ENCODE measurements around the gene IKZF5. TPM values are rescaled to one million over a fixed set of nuclear protein-coding genes. Genes with fewer than 3 reads are reported as not detected.

The IKZF5 gene, protein sequence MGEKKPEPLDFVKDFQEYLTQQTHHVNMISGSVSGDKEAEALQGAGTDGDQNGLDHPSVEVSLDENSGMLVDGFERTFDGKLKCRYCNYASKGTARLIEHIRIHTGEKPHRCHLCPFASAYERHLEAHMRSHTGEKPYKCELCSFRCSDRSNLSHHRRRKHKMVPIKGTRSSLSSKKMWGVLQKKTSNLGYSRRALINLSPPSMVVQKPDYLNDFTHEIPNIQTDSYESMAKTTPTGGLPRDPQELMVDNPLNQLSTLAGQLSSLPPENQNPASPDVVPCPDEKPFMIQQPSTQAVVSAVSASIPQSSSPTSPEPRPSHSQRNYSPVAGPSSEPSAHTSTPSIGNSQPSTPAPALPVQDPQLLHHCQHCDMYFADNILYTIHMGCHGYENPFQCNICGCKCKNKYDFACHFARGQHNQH
- total RNA-seq (2014; rRNA removed) = 3.5 and 4.5 TPM in 2 replicates
- polyA plus RNA-seq (2012) = 3.4 TPM

DNA sequence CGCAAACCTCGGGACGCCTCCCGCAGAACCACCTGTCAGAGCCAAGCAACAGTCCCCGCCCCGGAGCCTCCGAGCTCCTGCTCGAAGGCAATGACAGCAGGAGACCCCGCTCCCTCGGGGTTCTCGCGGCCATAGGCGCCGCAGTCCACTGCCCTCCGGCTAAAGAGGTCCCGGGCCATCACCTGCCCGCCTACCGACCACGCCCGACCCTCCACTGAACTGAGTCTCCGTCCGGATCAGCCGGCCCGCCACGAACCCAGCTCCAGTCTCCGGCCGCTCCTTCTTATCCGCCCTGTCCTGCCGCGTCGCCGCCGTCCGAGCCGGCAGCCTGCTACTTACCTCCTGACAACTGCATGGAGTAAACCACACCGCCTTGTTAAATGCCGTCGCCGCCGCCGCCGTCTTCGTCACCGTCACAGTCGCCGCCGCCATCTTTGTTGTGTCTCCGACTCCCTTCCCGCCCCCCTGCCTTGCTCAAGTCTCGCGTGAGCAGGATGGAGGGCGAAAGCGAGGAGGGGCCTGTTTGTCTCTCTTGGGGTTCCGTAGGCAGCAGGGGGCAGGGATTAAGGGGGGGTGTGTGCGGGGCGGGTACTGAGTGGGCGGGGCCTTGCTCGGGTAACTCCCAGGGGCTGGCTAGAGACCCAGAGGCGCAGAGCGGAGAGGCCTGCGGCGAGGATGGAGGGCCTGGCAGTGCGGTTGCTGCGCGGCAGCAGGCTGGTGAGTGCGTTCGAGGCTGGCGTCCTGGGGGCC, at the start of gene IKZF5, which contains the start of gene ACADSB:
TSS of gene IKZF5 (minus strand) at position 441 of the 750 bp plus-strand sequence. CDS start 10,170 bp downstream, outside the sequence.
TSS of gene ACADSB (plus strand) at position 652 of the 750 bp plus-strand sequence. CDS start at position 676, 24 bp downstream.
- peak; percentile 97 for DNase-seq (ENCODE audit: low read depth)

DNA sequence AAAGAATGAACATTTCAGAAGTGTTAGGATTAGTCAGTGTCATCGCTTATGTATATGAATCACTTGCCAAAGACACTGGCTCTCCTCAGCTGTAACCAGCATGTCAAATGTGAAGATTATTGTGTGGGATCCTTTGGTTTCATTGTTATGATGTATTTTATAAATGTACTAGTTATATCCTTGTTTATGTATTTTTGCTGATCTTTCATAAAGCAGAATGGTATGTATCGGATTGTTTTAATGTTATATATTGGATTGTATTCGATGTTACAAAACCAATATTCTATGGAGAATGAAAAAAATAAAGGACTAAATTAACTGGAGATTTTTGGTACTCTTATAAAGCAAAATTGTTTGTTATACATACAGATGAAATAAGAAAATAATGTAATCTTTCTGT, 49.4 kb upstream of the IKZF5 start:
- DNase-seq (ENCODE audit: low read depth) = no peak

DNA sequence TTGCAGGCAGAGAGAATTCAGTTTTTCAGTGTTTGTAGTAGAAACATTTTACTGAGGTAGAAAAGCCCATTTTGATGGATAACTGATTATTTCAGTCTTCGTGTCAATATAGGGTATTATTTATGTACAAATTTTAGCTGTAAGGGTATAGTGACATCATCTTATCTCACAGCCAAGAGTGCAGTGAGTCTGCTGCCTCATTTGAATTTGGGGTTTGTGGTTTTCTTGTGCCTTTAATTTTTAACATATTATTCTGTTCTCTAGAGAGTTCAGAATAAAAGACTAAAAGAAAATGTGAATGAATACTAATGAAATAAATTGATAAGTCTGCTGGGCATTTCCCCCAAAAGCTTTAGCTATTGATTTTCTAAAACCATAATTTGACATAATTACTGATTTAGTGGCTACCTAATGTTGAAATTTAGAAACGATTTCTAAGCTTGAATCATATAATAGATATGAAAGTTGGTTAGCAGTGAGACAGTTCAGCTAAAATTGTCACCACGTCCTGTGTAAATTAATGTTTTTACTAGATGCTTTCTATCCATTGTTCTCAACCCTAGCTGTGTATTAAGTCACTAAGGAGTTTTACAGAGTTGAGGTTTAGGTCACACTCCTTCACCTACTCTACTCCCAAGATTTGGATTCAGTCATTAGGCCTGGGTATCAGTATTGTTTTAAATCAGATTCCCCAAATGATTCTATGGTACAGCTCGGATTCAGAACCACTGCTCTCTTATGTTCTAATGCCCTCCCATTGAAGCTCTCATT, 37.6 kb upstream of the IKZF5 start:
- DNase-seq (ENCODE audit: low read depth) = no peak

DNA sequence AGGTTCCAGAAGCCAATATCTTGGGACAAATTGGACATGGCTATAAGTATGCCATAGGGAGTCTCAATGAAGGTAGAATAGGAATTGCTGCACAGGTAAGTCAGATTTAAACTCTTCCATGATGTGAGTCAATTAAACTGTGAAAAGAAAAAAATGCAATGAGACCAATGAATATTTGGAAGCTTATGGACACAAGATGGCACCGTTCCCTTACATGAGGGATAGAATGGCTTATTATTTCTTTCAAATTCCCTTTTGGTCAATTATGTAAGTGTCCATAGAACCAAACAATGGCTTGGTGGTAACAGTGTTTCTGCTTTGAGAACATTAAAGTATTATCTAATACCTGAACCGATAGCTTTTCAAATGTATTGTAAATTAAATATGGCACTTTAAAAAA, 35.8 kb upstream of the IKZF5 start:
- DNase-seq (ENCODE audit: low read depth) = peak; percentile 28

DNA sequence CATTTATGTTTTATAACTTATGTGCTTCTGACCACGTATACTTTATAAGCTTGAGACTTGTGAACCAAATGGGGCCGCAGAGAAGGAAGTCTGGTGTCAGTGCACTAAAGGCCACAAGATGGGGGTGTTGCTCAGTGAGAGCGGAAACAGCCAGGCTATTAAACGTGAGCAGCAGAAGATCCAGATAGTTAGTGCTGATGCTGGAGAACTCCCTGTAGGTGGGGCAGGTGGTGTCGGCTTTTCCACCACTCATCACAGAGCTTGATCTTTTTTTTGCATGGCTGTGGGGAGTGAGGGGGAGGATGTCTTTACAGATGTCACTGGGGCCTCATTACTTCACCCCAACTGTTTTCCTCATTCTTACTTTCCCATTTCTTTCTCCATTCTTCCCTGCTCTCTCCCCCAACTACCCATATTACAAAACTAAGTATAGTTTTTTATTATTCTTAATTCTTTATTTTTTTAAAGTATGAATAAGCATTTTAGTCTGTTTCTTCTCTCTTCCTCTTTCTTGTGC, 34.9 kb upstream of the IKZF5 start:
- peak; percentile 45 for DNase-seq (ENCODE audit: low read depth)

DNA sequence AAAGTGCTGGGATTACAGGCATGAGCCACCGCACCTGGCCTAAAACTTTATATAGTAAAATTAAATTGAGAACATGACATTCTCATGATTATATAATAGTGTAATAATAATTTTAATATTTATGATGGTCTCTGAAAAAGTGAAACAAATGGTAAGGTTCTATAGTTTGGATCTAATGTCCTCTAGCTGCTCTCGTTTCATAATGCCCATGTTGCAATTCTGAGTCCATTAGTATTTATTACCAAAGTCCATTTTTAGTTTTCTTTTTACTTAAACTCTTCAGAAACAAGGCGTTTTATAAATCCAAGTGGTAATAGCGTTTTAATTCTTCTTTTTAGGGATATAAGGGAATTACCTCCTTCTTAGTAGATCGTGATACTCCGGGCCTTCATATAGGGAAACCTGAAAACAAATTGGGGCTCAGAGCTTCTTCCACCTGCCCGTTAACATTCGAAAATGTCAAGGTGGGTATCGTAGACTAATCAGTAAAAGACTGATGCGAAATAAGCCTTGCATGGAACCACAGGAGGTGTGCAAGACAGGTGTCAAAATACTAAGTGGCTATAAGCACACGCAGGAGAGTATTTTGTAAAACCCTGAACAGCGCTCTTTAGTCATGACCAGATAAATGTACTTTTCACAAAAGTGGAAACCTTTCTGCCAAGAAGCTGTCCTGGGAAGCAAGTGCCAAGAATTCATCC, 34.3 kb upstream of the IKZF5 start:
- DNase-seq (ENCODE audit: low read depth) = no peak

DNA sequence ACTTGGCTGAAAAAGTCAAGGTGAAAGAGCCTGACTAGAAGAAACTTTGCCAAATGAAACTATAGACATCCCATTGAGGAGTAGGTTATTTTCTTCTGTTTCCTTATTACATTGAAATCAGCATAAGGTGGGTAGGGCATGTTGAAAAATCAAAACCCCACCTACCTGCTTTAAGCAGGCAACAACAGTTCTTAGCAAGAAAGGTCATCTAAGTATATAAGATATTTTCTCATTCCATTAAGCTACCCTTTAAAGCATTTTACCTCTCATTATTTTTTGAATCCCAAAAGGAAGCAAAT, 31.0 kb upstream of the IKZF5 start:
- no peak for DNase-seq (ENCODE audit: low read depth)

DNA sequence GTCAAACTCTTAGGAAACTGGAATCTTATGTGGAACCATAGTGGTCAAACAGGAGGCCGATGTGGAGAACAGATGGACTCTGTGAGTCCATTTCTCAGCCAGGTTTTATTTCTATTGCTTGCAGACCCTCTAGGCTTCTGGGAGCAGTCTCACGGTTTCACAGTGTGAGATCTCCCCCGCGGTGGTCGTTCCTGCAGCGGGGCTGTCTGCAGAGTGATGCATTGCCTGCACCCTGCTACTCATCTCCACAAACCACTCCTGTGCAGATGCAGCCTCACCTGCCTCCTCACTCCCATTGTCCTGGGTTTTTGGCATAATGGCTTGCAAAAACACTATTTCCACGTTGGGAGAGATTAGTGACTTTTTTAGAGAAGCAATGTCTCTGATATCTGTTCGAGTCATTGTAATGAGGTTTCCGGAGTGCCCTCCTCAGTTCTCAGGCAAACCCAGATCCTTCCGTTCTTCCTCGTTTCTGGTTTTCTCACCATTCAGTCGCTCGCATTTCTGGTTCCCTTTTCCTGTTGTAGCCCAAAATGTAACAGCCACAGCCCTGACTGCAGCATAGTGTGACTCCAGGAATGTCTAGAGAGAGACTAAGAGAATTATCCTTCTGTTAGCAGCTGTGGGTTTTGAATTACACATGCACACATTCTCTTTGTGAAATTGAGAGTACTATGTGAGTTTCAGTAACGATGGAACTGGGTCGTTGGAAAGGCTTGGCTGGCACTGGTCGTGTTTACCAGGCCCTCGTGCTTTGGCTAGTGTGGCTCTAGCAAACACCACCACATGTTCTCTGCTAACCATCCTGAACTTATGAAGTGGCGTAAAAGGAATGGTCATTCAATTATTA, 30.4 kb upstream of the IKZF5 start:
- DNase-seq (ENCODE audit: low read depth) = no peak

DNA sequence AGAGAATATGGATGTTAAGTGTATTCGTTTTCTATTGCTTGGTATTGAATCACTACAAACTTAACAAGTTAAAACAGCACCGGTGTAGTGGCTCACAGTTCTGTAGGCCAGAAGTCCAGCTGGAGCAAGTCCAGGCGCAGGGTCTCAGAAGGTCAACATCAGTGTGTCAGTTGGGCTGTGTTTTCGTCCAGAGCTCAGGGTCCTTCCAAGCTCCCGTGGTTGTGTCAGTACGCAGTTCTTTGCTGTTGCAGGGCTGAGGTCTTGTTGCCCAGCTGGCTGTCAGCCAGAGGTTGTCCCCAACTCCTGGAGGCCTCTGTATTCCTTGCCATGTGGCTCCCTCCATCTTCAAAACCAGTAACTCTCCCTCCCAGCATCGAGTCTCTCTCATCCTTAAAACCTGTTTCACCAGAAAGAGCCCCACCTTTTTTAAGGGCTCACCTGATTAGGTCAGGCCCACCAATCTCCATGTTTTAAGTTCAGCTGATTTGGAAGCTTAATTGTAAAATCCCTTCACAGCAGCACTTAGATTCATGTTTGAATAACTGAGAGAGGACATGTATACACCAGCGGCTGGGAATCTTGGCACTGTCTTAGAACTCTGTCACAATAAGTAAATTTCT, 27.0 kb upstream of the IKZF5 start:
- DNase-seq (ENCODE audit: low read depth) = no peak

DNA sequence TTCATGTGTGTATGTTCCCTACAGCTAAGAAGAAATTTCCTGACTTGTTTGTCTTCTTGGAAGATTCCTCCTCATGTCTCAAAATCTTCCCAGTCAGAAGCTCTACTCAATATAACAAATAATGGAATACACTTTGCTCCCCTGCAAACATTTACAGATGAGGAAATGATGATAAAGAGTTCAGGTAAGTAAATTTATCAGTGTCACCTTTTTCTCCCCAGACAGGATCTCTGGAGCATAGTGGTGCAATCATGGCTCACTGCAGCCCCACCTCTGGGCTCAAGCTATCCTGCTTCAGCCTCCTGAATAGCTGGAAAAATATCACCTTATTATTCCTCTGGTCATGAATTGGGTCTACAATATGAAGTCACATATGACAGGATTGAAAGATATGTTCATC, 25.7 kb upstream of the IKZF5 start:
- DNase-seq (ENCODE audit: low read depth) = no peak

DNA sequence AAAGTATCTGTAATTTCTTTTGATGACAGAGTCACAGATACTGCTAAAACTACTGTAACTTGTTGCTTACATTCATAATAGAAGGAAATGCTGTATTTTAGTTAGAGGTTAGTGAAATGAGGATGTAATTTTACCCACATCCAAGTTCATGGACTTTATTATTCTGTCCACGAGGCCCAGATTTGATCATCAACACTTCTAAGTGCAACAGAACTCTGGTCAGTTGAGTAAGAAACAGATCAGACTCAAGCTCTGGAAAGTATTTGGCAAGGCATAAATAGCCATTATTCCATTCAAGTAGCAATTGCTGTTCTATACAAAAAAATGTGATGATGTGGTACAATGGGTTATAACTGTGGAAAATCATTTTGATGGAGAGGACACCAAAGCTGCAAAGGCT, 22.5 kb upstream of the IKZF5 start:
- no peak for DNase-seq (ENCODE audit: low read depth)

DNA sequence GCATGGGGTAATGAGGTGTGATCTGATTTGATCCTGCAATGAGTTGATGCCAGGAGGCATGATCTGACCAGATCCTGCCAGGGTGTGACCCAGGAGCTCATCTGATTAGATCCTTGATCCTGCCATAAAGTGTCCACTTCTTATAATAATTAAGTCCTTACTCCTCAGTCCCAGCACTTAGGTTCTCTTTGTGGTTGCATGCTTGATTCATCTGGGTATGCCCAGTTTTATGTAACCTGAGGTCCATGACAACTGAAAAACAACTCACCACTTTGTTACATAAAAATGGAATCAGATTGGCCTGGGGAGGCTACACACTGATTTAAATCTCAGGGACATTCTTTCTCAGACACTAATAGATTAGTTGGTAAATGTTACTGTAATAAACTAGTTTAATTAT, 19.3 kb upstream of the IKZF5 start:
- peak; percentile 14 for DNase-seq (ENCODE audit: low read depth)

DNA sequence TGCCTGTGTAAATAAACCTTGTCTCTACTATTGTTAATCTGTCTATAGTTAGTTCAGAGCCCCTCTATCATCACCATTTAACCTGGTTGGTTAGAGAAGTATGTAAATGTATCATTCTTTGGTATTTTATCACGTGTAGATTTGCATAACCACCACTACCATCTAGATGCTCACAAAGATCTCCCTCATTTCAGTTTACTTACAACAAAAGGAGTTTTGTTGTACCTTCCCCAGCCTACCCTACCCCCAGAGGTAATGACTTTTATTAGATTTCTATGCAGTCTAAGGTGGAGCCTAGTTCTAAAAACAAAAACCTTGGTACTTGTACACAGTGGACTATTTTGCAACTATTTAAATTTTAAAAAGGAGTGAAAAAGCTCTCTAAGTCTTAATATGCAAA, 17.7 kb upstream of the IKZF5 start:
- DNase-seq (ENCODE audit: low read depth) = no peak

DNA sequence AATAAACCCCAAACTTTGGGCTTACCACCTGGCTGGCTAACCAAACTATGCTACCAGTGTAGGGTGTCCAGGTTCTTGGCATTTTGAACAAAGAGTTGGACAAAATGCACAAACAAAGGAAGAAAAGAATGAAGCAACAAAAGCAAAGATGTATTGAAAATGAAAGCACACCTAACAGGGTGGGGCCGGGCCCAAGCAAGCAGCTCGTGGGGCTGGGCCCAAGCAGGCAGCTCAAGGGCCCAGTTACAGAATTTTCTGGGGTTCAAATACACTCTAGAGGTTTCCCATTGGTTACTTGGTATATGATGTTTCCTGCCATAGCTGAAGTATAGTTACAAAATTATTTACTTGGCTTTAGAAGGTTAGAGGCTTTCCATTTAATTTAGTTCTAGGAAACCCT, 15.9 kb upstream of the IKZF5 start:
- no peak for DNase-seq (ENCODE audit: low read depth)

DNA sequence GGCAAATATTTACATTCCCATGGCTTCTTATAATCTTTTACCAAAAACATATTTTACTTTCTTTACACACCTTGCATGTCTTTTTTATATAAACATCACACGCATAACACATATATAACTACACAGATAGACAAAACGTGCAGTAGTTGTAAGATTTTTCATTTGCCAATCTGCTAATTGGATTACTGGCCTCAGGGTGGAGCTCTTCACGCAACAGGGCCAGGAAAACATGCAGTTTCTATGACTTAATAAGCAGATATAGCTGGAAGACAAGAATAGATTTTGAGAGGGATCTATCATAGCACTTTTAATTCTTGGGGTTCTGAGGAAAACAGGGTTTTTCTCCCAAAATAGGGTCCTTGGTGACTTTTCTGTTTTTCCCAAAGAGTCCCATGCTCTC, 12.9 kb upstream of the IKZF5 start:
- DNase-seq (ENCODE audit: low read depth) = peak; percentile 14

DNA sequence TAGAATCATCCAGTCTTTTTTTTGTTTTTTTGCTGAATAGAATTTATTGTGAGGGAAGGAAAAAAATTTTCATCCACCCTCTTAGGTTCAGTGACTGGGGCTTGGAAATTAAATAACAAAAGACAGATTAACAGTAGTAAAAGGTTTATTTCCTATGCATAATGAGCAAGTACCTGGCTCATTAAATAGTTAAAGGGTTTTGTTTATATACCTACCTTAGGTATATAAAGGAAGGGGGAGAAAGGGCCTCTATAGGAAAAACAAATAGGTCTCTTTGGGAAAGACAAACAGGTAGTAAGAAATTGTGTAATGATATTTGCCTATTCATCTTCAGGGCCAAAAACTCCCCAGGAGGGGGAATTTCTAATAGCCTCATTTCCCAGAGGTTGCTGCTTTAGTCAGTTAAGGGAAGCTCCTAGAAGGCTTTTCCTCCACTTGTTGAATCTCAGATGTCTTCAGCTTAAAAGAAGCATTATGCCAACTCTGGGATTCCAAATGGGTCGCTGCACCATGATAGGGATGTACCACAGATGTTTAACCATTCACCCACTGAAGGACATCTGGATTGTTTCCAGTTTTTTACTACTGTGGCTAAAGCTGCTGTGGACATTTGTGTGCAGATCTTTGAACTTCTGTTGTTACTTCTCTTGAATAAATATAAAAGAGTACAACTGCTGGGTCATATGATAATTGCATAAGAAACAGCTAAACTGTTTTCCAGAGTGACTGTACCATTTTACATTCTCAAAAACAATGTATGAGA, 11.5 kb upstream of the IKZF5 start:
- DNase-seq (ENCODE audit: low read depth) = no peak

DNA sequence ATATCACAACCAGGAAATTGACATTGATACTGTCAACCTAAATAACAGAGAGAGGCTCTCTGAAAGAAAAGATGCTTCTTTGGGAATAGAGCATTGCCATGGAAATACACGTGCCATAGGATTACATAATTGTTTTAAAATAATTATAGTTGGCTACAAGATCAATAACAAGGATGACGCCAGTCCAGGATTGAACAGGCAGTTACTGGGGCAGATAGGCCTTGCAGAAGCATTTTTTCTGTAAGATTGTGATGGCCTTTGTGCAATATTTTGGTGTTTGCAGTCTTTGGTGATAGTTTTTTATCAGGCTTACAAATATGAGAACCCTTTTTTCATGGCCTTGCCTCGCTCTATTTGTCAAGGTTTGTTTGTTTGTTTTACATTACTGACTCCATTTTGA, 10.7 kb upstream of the IKZF5 start:
- no peak for DNase-seq (ENCODE audit: low read depth)

DNA sequence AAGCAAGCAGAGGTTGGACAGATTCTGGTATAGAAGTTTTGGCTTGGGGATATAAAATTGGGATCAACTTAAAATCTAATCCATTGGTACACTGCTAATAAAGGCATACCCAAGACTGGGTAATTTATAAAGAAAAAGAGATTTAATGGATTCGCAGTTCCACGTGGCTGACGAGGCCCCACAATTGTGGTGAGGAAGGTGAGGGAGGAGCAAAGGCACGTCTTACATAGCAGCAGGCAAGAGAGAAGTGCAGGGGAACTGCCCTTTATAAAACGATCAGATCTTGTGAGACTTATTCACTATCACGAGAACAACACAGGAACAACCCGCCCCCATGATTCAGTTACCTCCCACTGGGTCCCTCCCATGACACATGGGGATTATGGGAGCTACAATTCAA, 9.9 kb upstream of the IKZF5 start:
- DNase-seq (ENCODE audit: low read depth) = no peak
